T-helper 22 cell (primary cell): ENCODE results near the gene JAM3.
"Not testable (repeated sequence)": the region's sequence is repeated elsewhere in the genome, so short reads cannot be mapped to it uniquely, and the experiment has no call there.

Source experiments
- DNase-seq: peaks from one replicate; pipeline ENCODE4 v3.0.0-alpha.2; 2020; ENCODE audit warnings: low read depth

JAM3 gene

GRCh38 chr11:134101282-134101681 lies 32.4 kb downstream of the JAM3 start:
- DNase-seq = no peak

GRCh38 chr11:134110252-134110815 lies 41.5 kb downstream of the JAM3 start:
- DNase-seq = no peak

GRCh38 chr11:134113787-134114186 lies 44.9 kb downstream of the JAM3 start:
- DNase-seq = not testable (repeated sequence)

GRCh38 chr11:134116210-134116609 lies 47.3 kb downstream of the JAM3 start:
- DNase-seq = no peak

GRCh38 chr11:134118006-134118405 lies 49.1 kb downstream of the JAM3 start:
- DNase-seq = no peak

GRCh38 chr11:134119094-134119493 lies 50.2 kb downstream of the JAM3 start:
- no peak for DNase-seq

- no peak for DNase-seq
Measured at GRCh38 chr11:134120143-134120850, 51.4 kb downstream of the JAM3 start.

GRCh38 chr11:134120921-134121526 lies 52.2 kb downstream of the JAM3 start:
- no peak for DNase-seq

GRCh38 chr11:134124660-134125451 lies 56.0 kb downstream of the JAM3 start:
- DNase-seq = no peak

GRCh38 chr11:134125507-134125906 lies 56.6 kb downstream of the JAM3 start:
- no peak for DNase-seq

GRCh38 chr11:134126217-134126822 lies 57.4 kb downstream of the JAM3 start:
- DNase-seq = no peak

GRCh38 chr11:134131628-134132244 lies 62.9 kb downstream of the JAM3 start:
- DNase-seq = no peak

- no peak for DNase-seq
Measured at GRCh38 chr11:134132808-134133207, 63.9 kb downstream of the JAM3 start.

- DNase-seq = no peak
Measured at GRCh38 chr11:134134167-134134566, 65.3 kb downstream of the JAM3 start.

- DNase-seq = no peak
Measured at GRCh38 chr11:134138376-134138775, 69.5 kb downstream of the JAM3 start.

- DNase-seq = no peak
Measured at GRCh38 chr11:134139303-134139872, 70.5 kb downstream of the JAM3 start.

GRCh38 chr11:134139873-134140331 lies 71.0 kb downstream of the JAM3 start:
- DNase-seq = no peak

GRCh38 chr11:134140961-134141490 lies 72.2 kb downstream of the JAM3 start:
- no peak for DNase-seq

GRCh38 chr11:134142536-134142935 lies 73.7 kb downstream of the JAM3 start:
- DNase-seq = no peak

- DNase-seq = no peak
Measured at GRCh38 chr11:134143801-134144200, 74.9 kb downstream of the JAM3 start.

- no peak for DNase-seq
Measured at GRCh38 chr11:134144744-134145143, 75.9 kb downstream of the JAM3 start.
